ENCODE measurements around the gene EPSTI1.
A peak's percentile ranks its signal among the peaks of the same experiment; 100 is the strongest.

EPSTI1 gene

DNA sequence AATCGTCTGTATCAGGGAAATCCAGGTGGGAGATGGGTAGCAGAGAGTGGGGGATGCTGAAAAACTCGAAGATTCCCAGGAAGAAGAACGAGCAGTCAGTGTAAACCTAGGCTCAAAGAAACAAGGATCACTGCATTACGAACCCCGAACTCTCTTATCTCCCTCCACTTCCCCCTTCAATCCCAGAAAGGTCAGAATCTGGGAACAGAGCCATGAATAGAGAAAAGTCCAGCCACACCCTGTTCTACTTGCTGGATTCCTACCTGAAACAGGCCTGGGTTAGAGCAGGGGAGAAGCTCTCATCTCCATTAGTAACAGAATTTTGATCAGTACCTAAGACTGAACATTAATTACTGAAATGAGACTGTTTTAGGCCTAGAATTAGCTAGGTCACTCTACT is 24.4 kb downstream of the EPSTI1 start:
- TF ChIP-seq, protein P1, sequence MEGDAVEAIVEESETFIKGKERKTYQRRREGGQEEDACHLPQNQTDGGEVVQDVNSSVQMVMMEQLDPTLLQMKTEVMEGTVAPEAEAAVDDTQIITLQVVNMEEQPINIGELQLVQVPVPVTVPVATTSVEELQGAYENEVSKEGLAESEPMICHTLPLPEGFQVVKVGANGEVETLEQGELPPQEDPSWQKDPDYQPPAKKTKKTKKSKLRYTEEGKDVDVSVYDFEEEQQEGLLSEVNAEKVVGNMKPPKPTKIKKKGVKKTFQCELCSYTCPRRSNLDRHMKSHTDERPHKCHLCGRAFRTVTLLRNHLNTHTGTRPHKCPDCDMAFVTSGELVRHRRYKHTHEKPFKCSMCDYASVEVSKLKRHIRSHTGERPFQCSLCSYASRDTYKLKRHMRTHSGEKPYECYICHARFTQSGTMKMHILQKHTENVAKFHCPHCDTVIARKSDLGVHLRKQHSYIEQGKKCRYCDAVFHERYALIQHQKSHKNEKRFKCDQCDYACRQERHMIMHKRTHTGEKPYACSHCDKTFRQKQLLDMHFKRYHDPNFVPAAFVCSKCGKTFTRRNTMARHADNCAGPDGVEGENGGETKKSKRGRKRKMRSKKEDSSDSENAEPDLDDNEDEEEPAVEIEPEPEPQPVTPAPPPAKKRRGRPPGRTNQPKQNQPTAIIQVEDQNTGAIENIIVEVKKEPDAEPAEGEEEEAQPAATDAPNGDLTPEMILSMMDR (conservative IDR thresholded peaks at IDR 0.05), result no peak
- H3K27ac ChIP-seq, result peak overlapping the region; percentile 64; the same call in 1 of the 2 replicates

GRCh38 chr13:42965281-42965680 is 26.8 kb downstream of the EPSTI1 start:
- TF ChIP-seq, protein P1 (conservative IDR thresholded peaks at IDR 0.05), result no peak
- H3K27ac ChIP-seq, result no peak overlapping the region

- TF ChIP-seq, protein P1 (conservative IDR thresholded peaks at IDR 0.05), result no peak
- H3K27ac ChIP-seq, result no peak overlapping the region
Observed at GRCh38 chr13:42964761-42965161, 27.3 kb downstream of the EPSTI1 start.

GRCh38 chr13:42959615-42960014 is 32.4 kb downstream of the EPSTI1 start:
- no peak overlapping the region for H3K27ac ChIP-seq
- TF ChIP-seq, protein P1 (conservative IDR thresholded peaks at IDR 0.05), result no peak

- TF ChIP-seq, protein P1 (conservative IDR thresholded peaks at IDR 0.05), result no peak
- H3K27ac ChIP-seq, result no peak overlapping the region
Observed at GRCh38 chr13:42957881-42958280, 34.2 kb downstream of the EPSTI1 start.

DNA sequence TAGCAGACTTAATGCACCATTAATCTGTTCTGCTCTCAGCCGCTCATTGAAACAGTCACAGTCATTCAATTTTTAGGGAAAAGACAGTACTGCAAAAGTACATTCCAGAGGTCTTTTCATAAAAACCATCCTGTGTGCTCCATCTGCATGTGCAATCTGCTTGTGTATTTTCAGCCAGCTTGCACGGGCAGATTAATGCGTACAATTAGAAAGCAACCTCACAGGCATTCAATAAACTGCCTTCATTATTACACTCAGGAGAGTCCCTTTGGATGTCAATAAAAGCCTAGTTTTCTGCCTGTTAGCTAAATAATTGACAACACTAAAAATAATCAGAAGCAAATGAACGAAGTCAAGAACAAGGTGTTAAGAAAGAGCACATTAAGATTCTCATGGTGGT is 41.9 kb downstream of the EPSTI1 start:
- TF ChIP-seq, protein P1 (conservative IDR thresholded peaks at IDR 0.05), result no peak
- no peak overlapping the region for H3K27ac ChIP-seq

DNA sequence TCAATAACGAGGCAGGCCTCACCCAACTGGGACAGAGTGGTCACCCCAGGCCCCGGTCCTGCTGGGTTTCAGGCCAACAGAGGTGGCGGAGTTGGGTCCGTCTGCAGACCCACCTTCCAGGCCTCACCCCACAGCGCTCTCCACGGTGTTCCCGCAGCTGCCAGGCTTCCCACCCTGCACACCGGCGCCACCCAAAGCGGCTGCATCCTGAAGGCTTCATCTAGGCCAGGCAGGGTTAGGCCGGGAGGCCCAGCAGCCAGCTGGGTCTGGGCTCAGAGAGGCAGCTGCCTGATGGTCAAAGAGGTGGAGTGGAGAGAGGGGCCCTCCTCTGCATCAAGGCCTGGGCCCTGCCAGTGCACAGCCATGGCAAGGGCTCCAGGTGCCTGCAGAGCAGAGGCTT is 44.1 kb downstream of the EPSTI1 start:
- no peak overlapping the region for H3K27ac ChIP-seq
- TF ChIP-seq, protein P1 (conservative IDR thresholded peaks at IDR 0.05), result no peak

DNA sequence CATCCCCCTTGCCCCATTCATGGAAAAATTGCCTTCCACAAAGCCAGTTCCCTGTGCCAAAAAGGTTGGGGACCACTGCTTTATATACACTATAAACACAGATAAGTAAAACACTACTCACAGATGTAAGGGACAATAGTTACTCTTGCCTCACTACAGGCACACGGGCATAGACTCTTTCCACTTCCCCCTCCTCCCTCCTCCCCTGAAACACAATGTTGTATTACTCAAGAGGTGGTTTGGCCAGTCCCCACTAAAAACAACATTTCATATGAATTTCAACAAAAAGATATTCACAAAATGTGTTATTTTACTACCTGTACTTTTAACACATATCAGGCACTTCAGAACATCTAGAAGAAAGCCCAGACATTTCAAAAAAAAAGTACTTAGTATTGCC is 45.1 kb downstream of the EPSTI1 start:
- no peak overlapping the region for H3K27ac ChIP-seq
- TF ChIP-seq, protein P1 (conservative IDR thresholded peaks at IDR 0.05), result no peak

All from VCaP (cell line).